ENCODE results near the gene SARDH. TPM values are rescaled to one million over a fixed set of nuclear protein-coding genes. Genes with fewer than 3 reads are reported as not detected.

The SARDH gene
- total RNA-seq, 1 experiment from 2014 or later: 5.6 TPM

GRCh38 chr9:133741716-133742115 is 3.6 kb upstream of the SARDH start:
- no peak for DNase-seq (ENCODE audit: low read depth, low spot score)
- Histone ChIP-seq H3K79me2 (ENCODE audit: insufficient read depth, low read length) (no peaks in the 10 kb centered on the region), H3K4me2 (ENCODE audit: low read length) (no peak overlapping the region), H3K36me3 (ENCODE audit: control insufficient read depth in 1 of 2, insufficient read depth in 2 of 2, low read length in 2 of 2) (no peaks in the 10 kb centered on the region), H3K9me2 (ENCODE audit: insufficient read depth) (no peaks in the 10 kb centered on the region), H3K9ac (ENCODE audit: low read length) (no peak overlapping the region), H3K27me3 (ENCODE audit: insufficient read depth, low read length) (no peaks in the 10 kb centered on the region), H3K27ac (ENCODE audit: low read depth, low read length) (no peak overlapping the region), H4K20me1 (ENCODE audit: insufficient read depth) (no peaks in the 10 kb centered on the region), H3K4me3 (replicated peaks in 1 of 2; ENCODE audit: low read depth in 1 of 2, low read length in 2 of 2) (no peak overlapping the region), H3K4me1 (ENCODE audit: control insufficient read depth in 1 of 2, insufficient read depth in 2 of 2, low read length in 2 of 2) (peaks cover 5 to 13% of the 10 kb centered on the region in 2 experiments; a peak in 3 of 4 replicates), H2AFZ (ENCODE audit: low read depth, low read length, poor library complexity, severe bottlenecking) (no peak overlapping the region), H3K9me3 (ENCODE audit: control insufficient read depth in 1 of 2, insufficient read depth in 1 of 2, low read depth in 1 of 2, low read length in 2 of 2) (no peaks in the 10 kb centered on the region)
- intact Hi-C loops (cut with micrococcal nuclease): loop anchor here (5.0 kb wide), 1 partner anchor 251 kb away; the partner anchor contains the start of gene VAV2
- no peak for ATAC-seq
- ChIA-PET CTCF (interaction anchor here (2.0 kb wide), 2 partner anchors 10 to 15 kb away, joined by 11 read pairs; no protein-coding TSS in a partner anchor), POLR2A (no interaction called here), RAD21 (ENCODE audit: low non-redundant PET in 1 of 2, low total read pairs in 2 of 2, uncharacterized antibody in 2 of 2, unreplicated experiment in 2 of 2) (no interaction called here)
- no peak for TF ChIP-seq POLR2A (IDR thresholded peaks at IDR 0.05; ENCODE audit: borderline replicate concordance, extremely low read depth, insufficient read depth, insufficient read length)
- TF ChIP-seq ZFX (IDR thresholded peaks at IDR 0.05): no peak
- no peak for TF ChIP-seq ELF1 (IDR thresholded peaks at IDR 0.05; ENCODE audit: borderline replicate concordance, low read depth)
- no peak for TF ChIP-seq EZH2phosphoT487 (IDR thresholded peaks at IDR 0.05; ENCODE audit: borderline replicate concordance)
- TF ChIP-seq CTCF (IDR thresholded peaks at IDR 0.05 in 2 of 3, conservative IDR thresholded peaks at IDR 0.05 in 1 of 3; ENCODE audit: borderline replicate concordance in 1 of 3, insufficient read depth in 1 of 3, low read depth in 2 of 3, low read length in 2 of 3): no peak
- no peak for TF ChIP-seq RAD21 (IDR thresholded peaks at IDR 0.05; ENCODE audit: low read depth)
- no peak for TF ChIP-seq YY1 (IDR thresholded peaks at IDR 0.05; ENCODE audit: extremely low read depth, insufficient replicate concordance, low read depth, low read length)
- TF ChIP-seq, protein P1, sequence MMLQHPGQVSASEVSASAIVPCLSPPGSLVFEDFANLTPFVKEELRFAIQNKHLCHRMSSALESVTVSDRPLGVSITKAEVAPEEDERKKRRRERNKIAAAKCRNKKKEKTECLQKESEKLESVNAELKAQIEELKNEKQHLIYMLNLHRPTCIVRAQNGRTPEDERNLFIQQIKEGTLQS (IDR thresholded peaks at IDR 0.05): no peak
- TF ChIP-seq SIN3A (IDR thresholded peaks at IDR 0.05; ENCODE audit: low read depth): no peak
- no peak for TF ChIP-seq SP1 (IDR thresholded peaks at IDR 0.05; ENCODE audit: low read depth)
- no peak for TF ChIP-seq CBX3 (IDR thresholded peaks at IDR 0.05; ENCODE audit: low read depth)
- TF ChIP-seq SRF (IDR thresholded peaks at IDR 0.05; ENCODE audit: low read depth): no peak
- TF ChIP-seq EGR1 (IDR thresholded peaks at IDR 0.05; ENCODE audit: low read depth): no peak
- no peak for TF ChIP-seq POLR2AphosphoS5 (IDR thresholded peaks at IDR 0.05; ENCODE audit: low read depth, low read length)
- no peak for TF ChIP-seq EZH2 (IDR thresholded peaks at IDR 0.05)
- TF ChIP-seq JUND (IDR thresholded peaks at IDR 0.05): no peak
- TF ChIP-seq, protein P2, sequence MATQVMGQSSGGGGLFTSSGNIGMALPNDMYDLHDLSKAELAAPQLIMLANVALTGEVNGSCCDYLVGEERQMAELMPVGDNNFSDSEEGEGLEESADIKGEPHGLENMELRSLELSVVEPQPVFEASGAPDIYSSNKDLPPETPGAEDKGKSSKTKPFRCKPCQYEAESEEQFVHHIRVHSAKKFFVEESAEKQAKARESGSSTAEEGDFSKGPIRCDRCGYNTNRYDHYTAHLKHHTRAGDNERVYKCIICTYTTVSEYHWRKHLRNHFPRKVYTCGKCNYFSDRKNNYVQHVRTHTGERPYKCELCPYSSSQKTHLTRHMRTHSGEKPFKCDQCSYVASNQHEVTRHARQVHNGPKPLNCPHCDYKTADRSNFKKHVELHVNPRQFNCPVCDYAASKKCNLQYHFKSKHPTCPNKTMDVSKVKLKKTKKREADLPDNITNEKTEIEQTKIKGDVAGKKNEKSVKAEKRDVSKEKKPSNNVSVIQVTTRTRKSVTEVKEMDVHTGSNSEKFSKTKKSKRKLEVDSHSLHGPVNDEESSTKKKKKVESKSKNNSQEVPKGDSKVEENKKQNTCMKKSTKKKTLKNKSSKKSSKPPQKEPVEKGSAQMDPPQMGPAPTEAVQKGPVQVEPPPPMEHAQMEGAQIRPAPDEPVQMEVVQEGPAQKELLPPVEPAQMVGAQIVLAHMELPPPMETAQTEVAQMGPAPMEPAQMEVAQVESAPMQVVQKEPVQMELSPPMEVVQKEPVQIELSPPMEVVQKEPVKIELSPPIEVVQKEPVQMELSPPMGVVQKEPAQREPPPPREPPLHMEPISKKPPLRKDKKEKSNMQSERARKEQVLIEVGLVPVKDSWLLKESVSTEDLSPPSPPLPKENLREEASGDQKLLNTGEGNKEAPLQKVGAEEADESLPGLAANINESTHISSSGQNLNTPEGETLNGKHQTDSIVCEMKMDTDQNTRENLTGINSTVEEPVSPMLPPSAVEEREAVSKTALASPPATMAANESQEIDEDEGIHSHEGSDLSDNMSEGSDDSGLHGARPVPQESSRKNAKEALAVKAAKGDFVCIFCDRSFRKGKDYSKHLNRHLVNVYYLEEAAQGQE (IDR thresholded peaks at IDR 0.05; ENCODE audit: low read depth): no peak
- TF ChIP-seq TCF7L2 (IDR thresholded peaks at IDR 0.05; ENCODE audit: borderline replicate concordance, extremely low read depth, insufficient read depth, insufficient read length): no peak
- no TSS peak for BruUV-seq (replicated peaks)

Data from HCT116 (cell line).